Small intestine (tissue), 7 donors: Measurements from ENCODE around the gene AATK. TPM values are rescaled to one million over a fixed set of nuclear protein-coding genes. Genes with fewer than 3 reads are reported as not detected.

Source experiments
- DNase-seq, 2 donors: peaks; one replicate each; pipeline versions ENCODE4 v3.0.0 to v3.0.0-alpha.2; 2013
- FAIRE-seq: peaks from 2 replicates; lab custom pipeline; 2012; peaks lifted over from hg19 to GRCh38; lab: Jason Lieb, UNC
- H3K27ac ChIP-seq, 3 donors: one replicate each; pipeline ENCODE4 v1.5.1; 2013; ENCODE audit warnings: low read length in 2 of 3, mild to moderate bottlenecking in 2 of 3, control low read depth in 1 of 3, inconsistent platforms in 1 of 3, low read depth in 1 of 3, moderate library complexity in 1 of 3
- H3K27me3 ChIP-seq, 3 donors: one replicate each; pipeline ENCODE4 v1.6.1; 2013; ENCODE audit warnings: low read length in 3 of 3, inconsistent platforms in 1 of 3; ENCODE audit not compliant: control insufficient read depth in 3 of 3, insufficient read depth in 3 of 3
- H3K36me3 ChIP-seq, 3 donors: one replicate each; pipeline ENCODE4 v1.6.1; 2013; ENCODE audit warnings: low read length in 3 of 3, inconsistent platforms in 1 of 3, low read depth in 1 of 3, mild to moderate bottlenecking in 1 of 3, moderate library complexity in 1 of 3; ENCODE audit not compliant: control insufficient read depth in 3 of 3, insufficient read depth in 2 of 3
- H3K4me1 ChIP-seq, 3 donors: one replicate each; pipeline ENCODE4 v1.6.1; 2013; ENCODE audit warnings: low read length in 2 of 3, inconsistent platforms in 1 of 3, low read depth in 1 of 3, mild to moderate bottlenecking in 1 of 3, moderate library complexity in 1 of 3; ENCODE audit not compliant: control insufficient read depth in 3 of 3, insufficient read depth in 2 of 3
- H3K4me3 ChIP-seq, 3 donors: one replicate each; pipeline ENCODE4 v1.5.1; 2013; ENCODE audit warnings: low read length in 3 of 3, control low read depth in 1 of 3, inconsistent platforms in 1 of 3, low read depth in 1 of 3, mild to moderate bottlenecking in 1 of 3, moderate library complexity in 1 of 3
- H3K9me3 ChIP-seq, 2 donors: one replicate each; pipeline ENCODE4 v1.6.1; 2013; ENCODE audit warnings: low read depth in 1 of 2, low read length in 1 of 2; ENCODE audit not compliant: control insufficient read depth in 2 of 2, insufficient read depth in 1 of 2
- WGBS, 3 donors: extraction: QIAGEN DNeasy Blood & Tissue Kit; methylation state at CpG; one replicate each; pipeline ENCODE4 v1.1.7; 2013; 5-methylcytosine and 5-hydroxymethylcytosine counted together
- polyA plus RNA-seq, 4 donors: library from polyadenylated mRNA; stranded (reverse) in 3 of 4; unstranded in 1 of 4; fragments of 200-250 nt in 3 of 4; fragments of 120-200 nt in 1 of 4; gene quantifications; one replicate each; pipeline versions ENCODE4 v1.2.1 to v1.2.3, GENCODE V29; 2013
- donor health status: healthy with polysubstance abuse.
- donor health status: control.
- donor health status: control.
- donor health status: Bipolar disorder and iron deficiency.
- donor health status: healthy.

AATK gene
- polyA plus RNA-seq, 4 donors: 33.1 to 118 (median 95.7) TPM

DNA sequence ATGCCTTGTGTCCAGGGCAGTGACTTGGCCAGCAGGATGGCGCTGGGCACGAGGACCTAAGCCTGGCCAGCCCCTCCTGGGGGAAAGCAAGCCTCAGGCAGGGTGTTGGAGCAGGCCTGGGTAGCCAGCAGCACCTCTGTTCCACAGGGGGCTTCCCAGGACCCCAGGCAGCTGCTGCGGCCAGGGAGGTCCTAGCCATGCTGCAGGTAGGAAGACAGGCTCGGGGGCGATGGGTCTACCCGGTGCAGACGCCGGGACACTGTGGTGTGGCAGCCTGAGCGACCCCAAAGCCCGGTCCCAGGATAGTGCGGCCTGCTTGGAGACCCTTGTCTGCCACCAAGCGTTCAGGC is 22.4 kb upstream of the AATK start:
- H3K9me3 ChIP-seq: peaks cover 0 to 4% of the 10 kb centered on the region in 2 donors
- peaks cover 0 to 41% (median 0%) of the 10 kb centered on the region in 3 donors for H3K36me3 ChIP-seq
- 93 to 95% (median 94%) methylated on average over 12 of the region's 12 CpGs for WGBS, 3 donors
- no peak overlapping the region for H3K4me3 ChIP-seq
- H3K27ac ChIP-seq: no peak overlapping the region
- H3K4me1 ChIP-seq: no peaks in the 10 kb centered on the region
- FAIRE-seq (no peak), DNase-seq (no peak)
- H3K27me3 ChIP-seq: peaks cover 0 to 2% (median 0%) of the 10 kb centered on the region in 3 donors

- no peak for DNase-seq
- no peak for FAIRE-seq
- no peak overlapping the region for H3K4me3 ChIP-seq
- H3K36me3 ChIP-seq: peaks cover 0 to 36% (median 0%) of the 10 kb centered on the region in 3 donors
- no peaks in the 10 kb centered on the region for H3K4me1 ChIP-seq
- no peak overlapping the region for H3K27ac ChIP-seq
- 89 to 90% (median 90%) methylated on average over 25 to 26 of the region's 26 CpGs for whole genome bisulfite sequencing, 3 donors
- H3K27me3 ChIP-seq: peaks cover 0 to 2% (median 0%) of the 10 kb centered on the region in 3 donors
- H3K9me3 ChIP-seq: peaks cover 0 to 4% of the 10 kb centered on the region in 2 donors
These were observed 21.8 kb upstream of the AATK start for GRCh38 chr17:81187586-81188490.

DNA sequence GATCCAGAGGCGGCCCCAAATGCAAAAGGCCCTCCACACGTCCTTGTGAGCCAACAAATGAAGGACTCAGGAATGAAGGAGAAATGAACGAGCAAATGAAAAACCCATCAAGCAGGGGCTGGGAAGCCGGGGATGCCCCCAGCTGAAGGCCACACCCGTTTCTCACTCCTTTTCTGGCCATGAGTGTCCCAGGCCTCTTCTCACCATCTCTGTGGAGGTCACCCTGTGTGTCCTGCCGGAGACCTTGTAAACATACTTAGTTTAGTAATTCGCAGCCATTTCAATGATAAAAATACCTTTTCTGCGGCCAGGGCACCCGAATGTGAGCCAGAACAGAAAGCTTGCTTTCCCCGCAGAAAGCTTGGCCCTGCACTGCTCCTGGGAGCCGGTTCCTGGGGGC is 21.1 kb upstream of the AATK start:
- FAIRE-seq (no peak), DNase-seq (no peak)
- 92% methylated on average over 11 of the region's 11 CpGs for WGBS, 3 donors
- no peak overlapping the region for H3K4me3 ChIP-seq
- H3K27ac ChIP-seq: no peak overlapping the region
- H3K27me3 ChIP-seq: peaks cover 0 to 2% (median 0%) of the 10 kb centered on the region in 3 donors
- no peaks in the 10 kb centered on the region for H3K4me1 ChIP-seq
- H3K9me3 ChIP-seq: peaks cover 0 to 4% of the 10 kb centered on the region in 2 donors
- H3K36me3 ChIP-seq: peaks cover 0 to 33% (median 0%) of the 10 kb centered on the region in 3 donors

DNA sequence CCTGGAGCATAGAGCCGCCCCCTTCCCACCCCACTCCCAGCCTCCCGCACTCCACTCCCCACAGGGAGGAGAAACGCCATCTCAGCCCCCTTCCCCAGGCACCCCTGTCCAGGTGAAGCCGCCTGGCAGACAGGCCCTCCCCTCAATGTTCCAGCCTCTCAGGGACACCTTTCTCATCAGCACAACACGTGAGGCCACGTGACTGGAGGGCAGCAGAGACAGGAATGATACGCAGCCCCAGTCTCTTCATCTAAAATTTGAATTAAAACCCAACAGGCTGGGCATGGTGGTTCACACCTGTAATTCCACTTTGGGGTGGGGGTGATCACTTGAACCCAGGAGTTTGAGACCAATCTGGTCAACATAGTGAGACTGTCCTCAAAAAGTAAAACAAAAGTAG is 20.2 kb upstream of the AATK start:
- peaks cover 0 to 25% (median 0%) of the 10 kb centered on the region in 3 donors for H3K36me3 ChIP-seq
- H3K4me3 ChIP-seq: no peak overlapping the region
- no peak overlapping the region for H3K27ac ChIP-seq
- peaks cover 0 to 4% of the 10 kb centered on the region in 2 donors for H3K9me3 ChIP-seq
- DNase-seq (no peak), FAIRE-seq (no peak)
- H3K4me1 ChIP-seq: no peaks in the 10 kb centered on the region
- WGBS, 3 donors: 62 to 81% (median 81%) methylated on average over 6 to 7 of the region's 7 CpGs
- H3K27me3 ChIP-seq: peaks cover 0 to 2% (median 0%) of the 10 kb centered on the region in 3 donors

DNA sequence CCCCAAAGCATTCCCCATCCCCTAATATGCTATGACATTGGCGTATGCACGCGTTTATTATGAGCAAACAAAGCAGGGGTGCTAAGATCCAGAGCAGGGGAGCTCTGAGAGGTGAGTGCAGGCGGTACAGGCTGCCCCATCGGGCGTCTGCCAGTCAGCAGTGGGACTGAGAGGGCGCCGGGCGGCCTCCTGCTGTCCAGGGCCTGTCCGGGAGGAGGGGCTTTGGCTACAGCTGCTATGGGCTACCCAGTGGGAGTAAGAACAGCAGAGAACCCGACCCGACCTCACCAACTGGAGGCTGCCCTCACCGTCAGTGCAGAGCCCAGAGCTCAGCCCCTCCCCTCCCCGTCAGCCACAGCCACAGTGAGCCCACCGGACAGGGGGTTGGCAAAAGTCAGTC is 18.5 kb upstream of the AATK start:
- FAIRE-seq (no peak), DNase-seq (no peak)
- Histone ChIP-seq H3K9me3 (peaks cover 0 to 4% of the 10 kb centered on the region in 2 donors), H3K27ac (no peak overlapping the region), H3K4me1 (peaks cover 0 to 2% (median 0%) of the 10 kb centered on the region in 3 donors), H3K36me3 (peaks cover 0 to 10% (median 0%) of the 10 kb centered on the region in 3 donors), H3K27me3 (peaks cover 0 to 2% (median 0%) of the 10 kb centered on the region in 3 donors), H3K4me3 (no peak overlapping the region)
- WGBS, 3 donors: 19 to 39% (median 25%) methylated on average over 13 to 15 of the region's 15 CpGs

DNA sequence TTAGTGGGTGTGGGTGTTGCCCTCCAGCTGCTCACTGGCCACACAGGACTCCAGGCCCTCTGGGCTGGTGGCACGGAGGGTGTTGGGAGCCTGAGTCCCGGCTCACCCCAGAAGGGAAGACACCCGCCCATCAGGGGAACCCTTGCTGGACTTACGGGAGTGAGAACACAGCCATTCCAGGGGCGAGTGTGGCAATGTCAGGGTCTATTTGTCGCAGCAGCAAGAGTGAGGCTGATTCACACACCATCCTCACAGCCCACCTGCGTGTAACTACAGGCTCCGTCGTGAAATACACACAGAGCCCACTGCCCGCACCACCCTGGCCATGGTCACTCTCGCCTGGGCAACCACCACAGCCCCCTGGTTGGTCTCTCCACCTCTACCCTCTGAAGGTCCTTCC is 17.8 kb upstream of the AATK start:
- no peak for FAIRE-seq
- peaks cover 0 to 3% (median 0%) of the 10 kb centered on the region in 3 donors for H3K36me3 ChIP-seq
- no peak overlapping the region for H3K4me3 ChIP-seq
- H3K27ac ChIP-seq: no peak overlapping the region
- H3K9me3 ChIP-seq: peaks cover 0 to 4% of the 10 kb centered on the region in 2 donors
- peaks cover 0 to 9% (median 0%) of the 10 kb centered on the region in 3 donors for H3K4me1 ChIP-seq
- H3K27me3 ChIP-seq: peaks cover 0 to 2% (median 0%) of the 10 kb centered on the region in 3 donors
- 87 to 91% (median 91%) methylated on average over 11 of the region's 11 CpGs for WGBS, 3 donors
- DNase-seq: no peak

GRCh38 chr17:81183316-81183715 is 17.3 kb upstream of the AATK start:
- Histone ChIP-seq H3K4me1 (peaks cover 0 to 14% (median 0%) of the 10 kb centered on the region in 3 donors), H3K4me3 (no peak overlapping the region), H3K9me3 (peaks cover 0 to 4% of the 10 kb centered on the region in 2 donors), H3K27me3 (peaks cover 0 to 2% (median 0%) of the 10 kb centered on the region in 3 donors), H3K36me3 (no peaks in the 10 kb centered on the region), H3K27ac (no peak overlapping the region)
- FAIRE-seq (no peak), DNase-seq (no peak)
- 90 to 91% (median 91%) methylated on average over 8 to 10 of the region's 10 CpGs for WGBS, 3 donors

- Histone ChIP-seq H3K4me1 (peaks cover 0 to 17% (median 0%) of the 10 kb centered on the region in 3 donors), H3K27me3 (peaks cover 0 to 2% (median 0%) of the 10 kb centered on the region in 3 donors), H3K27ac (no peak overlapping the region), H3K4me3 (no peak overlapping the region), H3K36me3 (peaks cover 0 to 2% (median 0%) of the 10 kb centered on the region in 3 donors), H3K9me3 (peaks cover 0 to 4% of the 10 kb centered on the region in 2 donors)
- no peak for DNase-seq
- 79 to 91% (median 82%) methylated on average over 5 of the region's 5 CpGs for WGBS, 3 donors
- FAIRE-seq: no peak
These were observed 16.6 kb upstream of the AATK start for GRCh38 chr17:81182596-81182995.
